Measurements from ENCODE around the gene AMZ1.

Gene AMZ1

GRCh38 chr7:2651336-2651735 is 36.7 kb upstream of the AMZ1 start:
- DNase-seq (ENCODE audit: low read depth) = no peak

GRCh38 chr7:2651847-2652735 is 35.9 kb upstream of the AMZ1 start:
- DNase-seq (ENCODE audit: low read depth) = no peak

GRCh38 chr7:2652736-2653060 is 35.3 kb upstream of the AMZ1 start:
- DNase-seq (ENCODE audit: low read depth) = no peak

GRCh38 chr7:2654059-2654458 is 33.9 kb upstream of the AMZ1 start:
- DNase-seq (ENCODE audit: low read depth) = no peak

- no peak for DNase-seq (ENCODE audit: low read depth)
These were observed 32.0 kb upstream of the AMZ1 start for GRCh38 chr7:2655870-2656614.

GRCh38 chr7:2657208-2657607 is 30.8 kb upstream of the AMZ1 start:
- no peak for DNase-seq (ENCODE audit: low read depth)

GRCh38 chr7:2657920-2658671 is 29.9 kb upstream of the AMZ1 start:
- DNase-seq (ENCODE audit: low read depth) = no peak

GRCh38 chr7:2658941-2659340 is 29.1 kb upstream of the AMZ1 start:
- DNase-seq (ENCODE audit: low read depth) = no peak

GRCh38 chr7:2659556-2660358 is 28.2 kb upstream of the AMZ1 start:
- DNase-seq (ENCODE audit: low read depth) = no peak

- no peak for DNase-seq (ENCODE audit: low read depth)
These were observed 27.5 kb upstream of the AMZ1 start for GRCh38 chr7:2660359-2661095.

- no peak for DNase-seq (ENCODE audit: low read depth)
These were observed 26.9 kb upstream of the AMZ1 start for GRCh38 chr7:2661096-2661449.

GRCh38 chr7:2661602-2662272 is 26.3 kb upstream of the AMZ1 start:
- no peak for DNase-seq (ENCODE audit: low read depth)

GRCh38 chr7:2662273-2663120 is 25.5 kb upstream of the AMZ1 start:
- DNase-seq (ENCODE audit: low read depth) = no peak

GRCh38 chr7:2663121-2663886 is 24.7 kb upstream of the AMZ1 start:
- no peak for DNase-seq (ENCODE audit: low read depth)

- no peak for DNase-seq (ENCODE audit: low read depth)
These were observed 24.0 kb upstream of the AMZ1 start for GRCh38 chr7:2663960-2664359.

GRCh38 chr7:2665359-2665791 is 22.6 kb upstream of the AMZ1 start:
- DNase-seq (ENCODE audit: low read depth) = no peak

GRCh38 chr7:2666155-2666554 is 21.8 kb upstream of the AMZ1 start:
- no peak for DNase-seq (ENCODE audit: low read depth)

- no peak for DNase-seq (ENCODE audit: low read depth)
These were observed 21.3 kb upstream of the AMZ1 start for GRCh38 chr7:2666588-2667250.

Data from stimulated activated CD8-positive, alpha-beta memory T cell treated with anti-CD3 and anti-CD28 coated beads, Interleukin-7, amount 100 ng/mL, for 24 hours (primary cell).